SK-N-SH treated with all-trans-retinoic acid at 6 μM for 48 hours (cell line): ENCODE results near the gene MANBA.

Source experiments
- ATAC-seq: fragments of 200-7000 bp; cut with Tn5 transposase; 3 replicates; pipeline ENCODE4 v1.9.1; 2020; ENCODE audit warnings: mild to moderate bottlenecking, moderate library complexity
- ARNTL ChIP-seq: fragments of 450-650 bp; formaldehyde crosslinking; IDR thresholded peaks from 2 replicates; pipeline ENCODE4 v1.5.0; 2020; ENCODE audit warnings: low read depth, mild to moderate bottlenecking, moderate library complexity, borderline replicate concordance
- BACH2 ChIP-seq: fragments of 250-450 bp; sonication (Bioruptor Pico); IDR thresholded peaks from 2 replicates; pipeline ENCODE4 v1.9.0; 2021; ENCODE audit warnings: mild to moderate bottlenecking, borderline replicate concordance
- CSDC2 ChIP-seq: fragments of 250-450 bp; sonication (Bioruptor Pico); IDR thresholded peaks from 2 replicates; pipeline ENCODE4 v1.5.0; 2020; ENCODE audit warnings: mild to moderate bottlenecking, moderate library complexity
- ESRRG ChIP-seq: fragments of 250-450 bp; sonication (Bioruptor Pico); IDR thresholded peaks from 2 replicates; pipeline ENCODE4 v1.6.1; 2021; ENCODE audit warnings: mild to moderate bottlenecking
- GLIS3 ChIP-seq: fragments of 250-450 bp; sonication (Bioruptor Pico); IDR thresholded peaks from 2 replicates; pipeline ENCODE4 v1.5.0; 2020; ENCODE audit warnings: mild to moderate bottlenecking, moderate library complexity
- ISL1 ChIP-seq: fragments of 250-450 bp; sonication (Bioruptor Pico); IDR thresholded peaks from 2 replicates; pipeline ENCODE4 v2.1.2; 2022; ENCODE audit warnings: mild to moderate bottlenecking, moderate library complexity
- OSR1 ChIP-seq: fragments of 250-450 bp; sonication (Bioruptor Pico); IDR thresholded peaks from 2 replicates; pipeline ENCODE4 v1.8.0; 2022; ENCODE audit warnings: moderate library complexity, mild to moderate bottlenecking, inconsistent platforms
- PPARA ChIP-seq: fragments of 250-450 bp; sonication (Bioruptor Pico); IDR thresholded peaks from 2 replicates; pipeline ENCODE4 v1.5.0; 2020; ENCODE audit warnings: mild to moderate bottlenecking, borderline replicate concordance
- SNAI2 ChIP-seq: fragments of 250-450 bp; sonication (Bioruptor Pico); IDR thresholded peaks from 2 replicates; pipeline ENCODE4 v1.5.0; 2020; ENCODE audit warnings: mild to moderate bottlenecking, moderate library complexity
- TCF4 ChIP-seq: fragments of 250-450 bp; sonication (Bioruptor Pico); IDR thresholded peaks from 2 replicates; pipeline ENCODE4 v1.8.0; 2021; ENCODE audit warnings: mild to moderate bottlenecking, moderate library complexity, borderline replicate concordance
- TOX ChIP-seq: fragments of 250-450 bp; sonication (Bioruptor Pico); IDR thresholded peaks from 2 replicates; pipeline ENCODE4 v1.8.0; 2021; ENCODE audit warnings: mild to moderate bottlenecking, moderate library complexity, borderline replicate concordance
- ZC3H10 ChIP-seq: fragments of 250-450 bp; sonication (Bioruptor Pico); IDR thresholded peaks from 2 replicates; pipeline ENCODE4 v1.5.1; 2021; ENCODE audit warnings: mild to moderate bottlenecking, moderate library complexity
- ZFP3 ChIP-seq: fragments of 250-450 bp; sonication (Bioruptor Pico); IDR thresholded peaks from 2 replicates; pipeline ENCODE4 v1.5.0; 2020; ENCODE audit warnings: mild to moderate bottlenecking, moderate library complexity
- ZFP30 ChIP-seq: fragments of 450-650 bp; formaldehyde crosslinking; IDR thresholded peaks from 2 replicates; pipeline ENCODE4 v1.5.0; 2022; ENCODE audit warnings: mild to moderate bottlenecking, moderate library complexity
- ZNF565 ChIP-seq: fragments of 450-650 bp; formaldehyde crosslinking; conservative IDR thresholded peaks from 2 replicates; pipeline ENCODE4 v1.5.0; 2020; ENCODE audit warnings: low read depth, mild to moderate bottlenecking, moderate library complexity
- ZNF70 ChIP-seq: fragments of 450-650 bp; formaldehyde crosslinking; IDR thresholded peaks from 2 replicates; pipeline ENCODE4 v1.5.0; 2020; ENCODE audit warnings: mild to moderate bottlenecking, moderate library complexity
- TF ChIP-seq, protein P1 (sequence below): fragments of 250-450 bp; sonication (Bioruptor Pico); IDR thresholded peaks from 2 replicates; pipeline ENCODE4 v1.5.0; 2020; ENCODE audit warnings: mild to moderate bottlenecking, moderate library complexity
- TF ChIP-seq, protein P2 (sequence below): fragments of 250-450 bp; sonication (Bioruptor Pico); IDR thresholded peaks from 2 replicates; pipeline ENCODE4 v1.5.1; 2021; ENCODE audit warnings: mild to moderate bottlenecking, moderate library complexity
- TF ChIP-seq, protein P3 (sequence below): fragments of 250-450 bp; sonication (Bioruptor Pico); IDR thresholded peaks from 2 replicates; pipeline ENCODE4 v1.5.1; 2020; ENCODE audit warnings: low read depth, mild to moderate bottlenecking, moderate library complexity
- TF ChIP-seq, protein P4 (sequence below): fragments of 250-450 bp; sonication (Bioruptor Pico); IDR thresholded peaks from 2 replicates; pipeline ENCODE4 v1.8.0; 2021; ENCODE audit warnings: low read depth, mild to moderate bottlenecking, moderate library complexity, borderline replicate concordance
- TF ChIP-seq, protein P5 (sequence below): fragments of 250-450 bp; sonication (Bioruptor Pico); IDR thresholded peaks from 2 replicates; pipeline ENCODE4 v1.8.0; 2020; ENCODE audit warnings: mild to moderate bottlenecking, moderate library complexity, borderline replicate concordance

MANBA gene

DNA sequence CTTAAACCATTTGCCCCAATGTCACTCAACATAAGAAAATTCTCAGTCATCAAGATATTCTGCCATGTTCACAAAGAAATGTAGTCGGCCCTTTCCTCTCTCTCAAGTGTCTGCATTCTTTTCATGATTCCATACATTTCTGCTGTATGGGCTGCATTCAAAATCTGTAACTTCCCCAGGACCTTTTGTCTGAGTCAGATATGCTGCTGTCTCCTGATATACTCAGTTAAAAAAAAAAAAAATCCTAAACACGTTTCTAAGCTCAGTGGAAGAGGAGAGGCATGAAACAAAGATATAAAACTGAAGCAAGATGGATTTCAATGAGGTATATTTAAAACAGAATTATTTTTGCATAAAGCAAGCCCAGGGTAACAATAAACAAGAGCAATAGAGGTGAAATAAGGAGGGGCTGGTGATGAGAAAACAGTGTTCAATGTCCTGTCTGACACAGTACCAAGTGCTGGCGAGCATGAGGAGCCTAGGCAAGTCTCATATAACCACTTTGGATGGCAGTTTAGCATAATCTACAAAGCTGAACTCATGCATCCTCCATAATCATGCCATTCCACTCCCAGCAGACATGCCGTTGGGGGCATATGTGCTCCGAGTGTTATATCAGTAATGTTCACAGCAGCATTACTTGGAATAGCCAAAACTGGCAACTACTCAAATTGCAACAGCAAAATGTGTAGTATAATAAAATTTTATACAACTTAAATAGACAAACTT, 76.7 kb downstream of the MANBA start:
- TF ChIP-seq ZFP30 (CRISPR knock-in tag) (no peak), TCF4 (CRISPR knock-in tag) (no peak)
- TF ChIP-seq, protein P1, sequence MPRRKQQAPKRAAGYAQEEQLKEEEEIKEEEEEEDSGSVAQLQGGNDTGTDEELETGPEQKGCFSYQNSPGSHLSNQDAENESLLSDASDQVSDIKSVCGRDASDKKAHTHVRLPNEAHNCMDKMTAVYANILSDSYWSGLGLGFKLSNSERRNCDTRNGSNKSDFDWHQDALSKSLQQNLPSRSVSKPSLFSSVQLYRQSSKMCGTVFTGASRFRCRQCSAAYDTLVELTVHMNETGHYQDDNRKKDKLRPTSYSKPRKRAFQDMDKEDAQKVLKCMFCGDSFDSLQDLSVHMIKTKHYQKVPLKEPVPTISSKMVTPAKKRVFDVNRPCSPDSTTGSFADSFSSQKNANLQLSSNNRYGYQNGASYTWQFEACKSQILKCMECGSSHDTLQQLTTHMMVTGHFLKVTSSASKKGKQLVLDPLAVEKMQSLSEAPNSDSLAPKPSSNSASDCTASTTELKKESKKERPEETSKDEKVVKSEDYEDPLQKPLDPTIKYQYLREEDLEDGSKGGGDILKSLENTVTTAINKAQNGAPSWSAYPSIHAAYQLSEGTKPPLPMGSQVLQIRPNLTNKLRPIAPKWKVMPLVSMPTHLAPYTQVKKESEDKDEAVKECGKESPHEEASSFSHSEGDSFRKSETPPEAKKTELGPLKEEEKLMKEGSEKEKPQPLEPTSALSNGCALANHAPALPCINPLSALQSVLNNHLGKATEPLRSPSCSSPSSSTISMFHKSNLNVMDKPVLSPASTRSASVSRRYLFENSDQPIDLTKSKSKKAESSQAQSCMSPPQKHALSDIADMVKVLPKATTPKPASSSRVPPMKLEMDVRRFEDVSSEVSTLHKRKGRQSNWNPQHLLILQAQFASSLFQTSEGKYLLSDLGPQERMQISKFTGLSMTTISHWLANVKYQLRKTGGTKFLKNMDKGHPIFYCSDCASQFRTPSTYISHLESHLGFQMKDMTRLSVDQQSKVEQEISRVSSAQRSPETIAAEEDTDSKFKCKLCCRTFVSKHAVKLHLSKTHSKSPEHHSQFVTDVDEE: no peak
- TF ChIP-seq, all 23 proteins: peak for 0
- ATAC-seq: peak; percentile 63

DNA sequence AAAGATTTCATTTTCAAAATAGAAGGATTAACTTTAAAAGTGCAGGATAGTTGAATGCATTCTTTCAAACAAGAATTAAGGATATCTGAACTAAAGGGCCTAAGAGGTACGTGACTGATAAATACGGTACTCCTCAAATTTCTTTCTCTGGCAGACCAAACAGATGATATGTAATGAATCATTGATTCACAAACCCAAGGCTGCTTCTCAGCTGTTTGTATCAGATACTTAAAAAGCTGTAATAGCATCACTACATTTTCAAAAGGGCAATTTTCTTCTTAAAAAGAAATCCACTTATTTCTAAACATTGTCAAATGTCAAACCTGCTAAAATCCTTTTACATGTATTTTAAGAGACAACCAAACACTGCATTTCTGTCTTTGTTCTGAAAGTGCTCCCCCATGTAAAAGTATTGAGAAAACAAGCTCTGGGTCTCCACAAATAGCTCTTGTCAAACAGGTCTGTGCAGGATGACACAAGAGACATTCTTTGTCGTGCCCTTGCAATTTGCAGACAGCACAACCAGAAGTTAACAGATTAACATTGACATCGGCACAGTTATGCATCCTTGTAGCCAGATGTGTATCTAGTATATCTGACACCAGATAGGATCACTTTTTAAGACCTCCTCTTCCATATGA, 82.0 kb downstream of the MANBA start:
- TF ChIP-seq ZNF565 (CRISPR knock-in tag): no peak
- TF ChIP-seq ZNF70: no peak
- TF ChIP-seq, protein P2, sequence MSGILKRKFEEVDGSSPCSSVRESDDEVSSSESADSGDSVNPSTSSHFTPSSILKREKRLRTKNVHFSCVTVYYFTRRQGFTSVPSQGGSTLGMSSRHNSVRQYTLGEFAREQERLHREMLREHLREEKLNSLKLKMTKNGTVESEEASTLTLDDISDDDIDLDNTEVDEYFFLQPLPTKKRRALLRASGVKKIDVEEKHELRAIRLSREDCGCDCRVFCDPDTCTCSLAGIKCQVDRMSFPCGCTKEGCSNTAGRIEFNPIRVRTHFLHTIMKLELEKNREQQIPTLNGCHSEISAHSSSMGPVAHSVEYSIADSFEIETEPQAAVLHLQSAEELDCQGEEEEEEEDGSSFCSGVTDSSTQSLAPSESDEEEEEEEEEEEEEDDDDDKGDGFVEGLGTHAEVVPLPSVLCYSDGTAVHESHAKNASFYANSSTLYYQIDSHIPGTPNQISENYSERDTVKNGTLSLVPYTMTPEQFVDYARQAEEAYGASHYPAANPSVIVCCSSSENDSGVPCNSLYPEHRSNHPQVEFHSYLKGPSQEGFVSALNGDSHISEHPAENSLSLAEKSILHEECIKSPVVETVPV (CRISPR knock-in tag): no peak
- TF ChIP-seq PPARA (CRISPR knock-in tag): no peak
- no peak for TF ChIP-seq GLIS3
- no peak for TF ChIP-seq OSR1
- TF ChIP-seq, protein P1: no peak
- no peak for TF ChIP-seq ISL1 (CRISPR knock-in tag)
- TF ChIP-seq BACH2 (CRISPR knock-in tag): no peak
- no peak for TF ChIP-seq TOX (CRISPR knock-in tag)
- TF ChIP-seq, protein P3, sequence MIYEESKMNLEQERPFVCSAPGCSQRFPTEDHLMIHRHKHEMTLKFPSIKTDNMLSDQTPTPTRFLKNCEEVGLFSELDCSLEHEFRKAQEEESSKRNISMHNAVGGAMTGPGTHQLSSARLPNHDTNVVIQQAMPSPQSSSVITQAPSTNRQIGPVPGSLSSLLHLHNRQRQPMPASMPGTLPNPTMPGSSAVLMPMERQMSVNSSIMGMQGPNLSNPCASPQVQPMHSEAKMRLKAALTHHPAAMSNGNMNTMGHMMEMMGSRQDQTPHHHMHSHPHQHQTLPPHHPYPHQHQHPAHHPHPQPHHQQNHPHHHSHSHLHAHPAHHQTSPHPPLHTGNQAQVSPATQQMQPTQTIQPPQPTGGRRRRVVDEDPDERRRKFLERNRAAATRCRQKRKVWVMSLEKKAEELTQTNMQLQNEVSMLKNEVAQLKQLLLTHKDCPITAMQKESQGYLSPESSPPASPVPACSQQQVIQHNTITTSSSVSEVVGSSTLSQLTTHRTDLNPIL (CRISPR knock-in tag): no peak
- no peak for TF ChIP-seq ZC3H10 (CRISPR knock-in tag)
- no peak for TF ChIP-seq ESRRG (CRISPR knock-in tag)
- no peak for TF ChIP-seq TCF4 (CRISPR knock-in tag)
- TF ChIP-seq ZFP3 (CRISPR knock-in tag): no peak
- TF ChIP-seq, protein P4, sequence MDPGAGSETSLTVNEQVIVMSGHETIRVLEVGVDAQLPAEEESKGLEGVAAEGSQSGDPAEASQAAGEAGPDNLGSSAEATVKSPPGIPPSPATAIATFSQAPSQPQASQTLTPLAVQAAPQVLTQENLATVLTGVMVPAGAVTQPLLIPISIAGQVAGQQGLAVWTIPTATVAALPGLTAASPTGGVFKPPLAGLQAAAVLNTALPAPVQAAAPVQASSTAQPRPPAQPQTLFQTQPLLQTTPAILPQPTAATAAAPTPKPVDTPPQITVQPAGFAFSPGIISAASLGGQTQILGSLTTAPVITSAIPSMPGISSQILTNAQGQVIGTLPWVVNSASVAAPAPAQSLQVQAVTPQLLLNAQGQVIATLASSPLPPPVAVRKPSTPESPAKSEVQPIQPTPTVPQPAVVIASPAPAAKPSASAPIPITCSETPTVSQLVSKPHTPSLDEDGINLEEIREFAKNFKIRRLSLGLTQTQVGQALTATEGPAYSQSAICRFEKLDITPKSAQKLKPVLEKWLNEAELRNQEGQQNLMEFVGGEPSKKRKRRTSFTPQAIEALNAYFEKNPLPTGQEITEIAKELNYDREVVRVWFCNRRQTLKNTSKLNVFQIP: no peak
- TF ChIP-seq, protein P5, sequence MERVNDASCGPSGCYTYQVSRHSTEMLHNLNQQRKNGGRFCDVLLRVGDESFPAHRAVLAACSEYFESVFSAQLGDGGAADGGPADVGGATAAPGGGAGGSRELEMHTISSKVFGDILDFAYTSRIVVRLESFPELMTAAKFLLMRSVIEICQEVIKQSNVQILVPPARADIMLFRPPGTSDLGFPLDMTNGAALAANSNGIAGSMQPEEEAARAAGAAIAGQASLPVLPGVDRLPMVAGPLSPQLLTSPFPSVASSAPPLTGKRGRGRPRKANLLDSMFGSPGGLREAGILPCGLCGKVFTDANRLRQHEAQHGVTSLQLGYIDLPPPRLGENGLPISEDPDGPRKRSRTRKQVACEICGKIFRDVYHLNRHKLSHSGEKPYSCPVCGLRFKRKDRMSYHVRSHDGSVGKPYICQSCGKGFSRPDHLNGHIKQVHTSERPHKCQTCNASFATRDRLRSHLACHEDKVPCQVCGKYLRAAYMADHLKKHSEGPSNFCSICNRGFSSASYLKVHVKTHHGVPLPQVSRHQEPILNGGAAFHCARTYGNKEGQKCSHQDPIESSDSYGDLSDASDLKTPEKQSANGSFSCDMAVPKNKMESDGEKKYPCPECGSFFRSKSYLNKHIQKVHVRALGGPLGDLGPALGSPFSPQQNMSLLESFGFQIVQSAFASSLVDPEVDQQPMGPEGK: no peak
- TF ChIP-seq SNAI2 (CRISPR knock-in tag): no peak
- no peak for TF ChIP-seq CSDC2 (CRISPR knock-in tag)
- no peak for TF ChIP-seq ARNTL
- ATAC-seq: no peak
